ENCODE data around the gene ALG12. TPM values are rescaled to one million over a fixed set of nuclear protein-coding genes. Genes with fewer than 3 reads are reported as not detected.

ALG12 gene
- total and polyA plus RNA-seq, 2 of the 13 experiments (the other 11 are each of a cell fraction or from before 2014, with no cell fraction given) = 7.8 to 15.8 TPM

DNA sequence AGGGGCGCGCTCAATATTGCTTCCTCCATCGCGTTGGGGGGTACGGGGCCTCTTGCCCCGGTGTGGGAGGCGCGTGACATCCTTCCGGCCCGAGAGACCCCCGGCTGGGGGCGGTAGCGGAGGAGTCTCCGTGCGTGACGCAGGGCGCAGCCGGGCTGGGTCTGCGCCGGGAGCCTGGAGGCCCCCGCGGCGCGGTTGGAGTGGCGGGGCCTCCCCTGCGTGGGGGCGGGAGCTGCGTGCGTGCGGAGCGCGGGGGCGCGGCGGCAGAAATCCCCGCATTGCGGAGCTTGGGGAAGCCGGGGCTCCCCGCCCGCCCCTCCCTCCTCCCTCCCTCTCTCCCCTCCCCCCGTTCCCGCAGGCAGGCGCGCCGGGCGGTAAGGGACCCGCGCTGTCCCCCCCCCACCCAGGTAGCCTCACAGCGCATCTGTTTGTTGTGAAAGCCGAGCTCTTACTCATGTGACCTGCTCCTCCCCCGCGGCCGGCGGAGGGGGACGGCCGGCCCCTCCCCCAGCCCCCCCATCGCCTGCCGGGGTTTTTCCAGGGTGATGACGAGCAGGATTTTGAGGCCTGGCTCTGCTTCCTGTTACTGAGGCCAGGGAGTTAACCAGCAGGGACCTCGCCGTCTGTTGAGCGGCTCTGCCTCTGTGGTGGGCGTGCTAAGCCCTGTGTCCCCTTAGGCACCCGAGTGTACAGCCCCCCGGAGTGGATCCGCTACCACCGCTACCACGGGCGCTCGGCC lies 43.9 kb upstream of the ALG12 start (continued):
- TF ChIP-seq, protein P1, sequence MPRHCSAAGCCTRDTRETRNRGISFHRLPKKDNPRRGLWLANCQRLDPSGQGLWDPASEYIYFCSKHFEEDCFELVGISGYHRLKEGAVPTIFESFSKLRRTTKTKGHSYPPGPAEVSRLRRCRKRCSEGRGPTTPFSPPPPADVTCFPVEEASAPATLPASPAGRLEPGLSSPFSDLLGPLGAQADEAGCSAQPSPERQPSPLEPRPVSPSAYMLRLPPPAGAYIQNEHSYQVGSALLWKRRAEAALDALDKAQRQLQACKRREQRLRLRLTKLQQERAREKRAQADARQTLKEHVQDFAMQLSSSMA (CRISPR knock-in tag; IDR thresholded peaks at IDR 0.05) = no peak
- TF ChIP-seq BRD4 (CRISPR knock-in tag; IDR thresholded peaks at IDR 0.05) (no peak), SPEN (CRISPR knock-in tag; IDR thresholded peaks at IDR 0.05; ENCODE audit: low read depth) (0 out of 2 replicates have a peak, but pooled peaks have one; percentile 60), ZNF678 (CRISPR knock-in tag; IDR thresholded peaks at IDR 0.05) (no peak), KDM3A (CRISPR knock-in tag; IDR thresholded peaks at IDR 0.05; ENCODE audit: low read depth) (no peak), SP140L (CRISPR knock-in tag; IDR thresholded peaks at IDR 0.05; ENCODE audit: borderline replicate concordance) (no peak), ELF1 (CRISPR knock-in tag; IDR thresholded peaks at IDR 0.05) (peak; percentile 33; the same call in 1 of the 2 replicates), TEAD3 (CRISPR knock-in tag; optimal IDR thresholded peaks at IDR 0.05; ENCODE audit: borderline replicate concordance) (no peak), CENPT (CRISPR knock-in tag; IDR thresholded peaks at IDR 0.05; ENCODE audit: low read depth) (no peak), ETV5 (CRISPR knock-in tag; IDR thresholded peaks at IDR 0.05; ENCODE audit: borderline replicate concordance) (peak; percentile 23; the same call in 1 of the 2 replicates), ZNF83 (CRISPR knock-in tag; IDR thresholded peaks at IDR 0.05; ENCODE audit: borderline replicate concordance) (no peak), IKZF4 (CRISPR knock-in tag; IDR thresholded peaks at IDR 0.05; ENCODE audit: borderline replicate concordance, low read depth, not compliant biosample characterization) (no peak), ZC3H13 (CRISPR knock-in tag; IDR thresholded peaks at IDR 0.05) (0 out of 2 replicates have a peak, but pooled peaks have one; percentile 28), ZNF232 (CRISPR knock-in tag; IDR thresholded peaks at IDR 0.05; ENCODE audit: borderline replicate concordance) (no peak), POGK (CRISPR knock-in tag; conservative IDR thresholded peaks at IDR 0.05) (no peak), ZNF790 (CRISPR knock-in tag; IDR thresholded peaks at IDR 0.05; ENCODE audit: borderline replicate concordance) (0 out of 2 replicates have a peak, but pooled peaks have one; percentile 19), HNF1B (CRISPR knock-in tag; IDR thresholded peaks at IDR 0.05) (no peak), GLI4 (CRISPR knock-in tag; IDR thresholded peaks at IDR 0.05; ENCODE audit: borderline replicate concordance) (no peak), BCLAF1 (IDR thresholded peaks at IDR 0.05) (no peak), NCOA1 (CRISPR knock-in tag; IDR thresholded peaks at IDR 0.05) (no peak)
- TF ChIP-seq, protein P2, sequence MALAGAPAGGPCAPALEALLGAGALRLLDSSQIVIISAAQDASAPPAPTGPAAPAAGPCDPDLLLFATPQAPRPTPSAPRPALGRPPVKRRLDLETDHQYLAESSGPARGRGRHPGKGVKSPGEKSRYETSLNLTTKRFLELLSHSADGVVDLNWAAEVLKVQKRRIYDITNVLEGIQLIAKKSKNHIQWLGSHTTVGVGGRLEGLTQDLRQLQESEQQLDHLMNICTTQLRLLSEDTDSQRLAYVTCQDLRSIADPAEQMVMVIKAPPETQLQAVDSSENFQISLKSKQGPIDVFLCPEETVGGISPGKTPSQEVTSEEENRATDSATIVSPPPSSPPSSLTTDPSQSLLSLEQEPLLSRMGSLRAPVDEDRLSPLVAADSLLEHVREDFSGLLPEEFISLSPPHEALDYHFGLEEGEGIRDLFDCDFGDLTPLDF (CRISPR knock-in tag; IDR thresholded peaks at IDR 0.05) = no peak
